HepG2 (cell line): ENCODE measurements around the gene SPINK4. TPM values are rescaled to one million over a fixed set of nuclear protein-coding genes. Genes with fewer than 3 reads are reported as not detected.

Source experiments
- ATAC-seq: fragments of 200-7000 bp; cut with Tn5 transposase; 3 replicates; pipeline ENCODE4 v1.9.1; 2020; ENCODE audit warnings: mild to moderate bottlenecking, moderate library complexity
- BruUV-seq: library from RNA; stranded (reverse); fragments of 400-500 nt; replicated peaks from 2 replicates; lab custom pipeline; 2021; lab: Mats Ljungman, UMichigan
- CTCF ChIA-PET: fragments of 300-600 bp; formaldehyde crosslinking; extraction: SDS; loops from one replicate; lab custom pipeline; 2021; ENCODE audit warnings: low total read pairs, inconsistent platforms, low intra/inter-chr PET ratio; lab: Yijun Ruan, JAX
- POLR2A ChIA-PET: fragments of 350-600 bp; sonication (Branson Sonifier 250); formaldehyde crosslinking; loops from one replicate; lab custom pipeline; 2020; ENCODE audit warnings: antibody characterized with exemption, inconsistent platforms; lab: Yijun Ruan, JAX
- DNase-seq: peaks from one replicate; pipeline ENCODE4 v3.0.0-alpha.2; 2015; ENCODE audit warnings: low spot score
- FAIRE-seq: peaks from 3 replicates; lab custom pipeline; 2011; peaks lifted over from hg19 to GRCh38; lab: Jason Lieb, UNC
- H2AFZ ChIP-seq: one replicate; pipeline ENCODE4 v1.6.1; 2011; ENCODE audit warnings: low read length, inconsistent platforms
- H3K27ac ChIP-seq: fragments of 300-600 bp; 3 replicates; pipeline ENCODE4 v1.8.0; 2011; ENCODE audit warnings: mixed run types, mild to moderate bottlenecking, mixed read lengths, low read length, inconsistent platforms; ENCODE audit not compliant: insufficient read depth; ENCODE audit errors: extremely low read length
- H3K27me3 ChIP-seq, 2 experiments: fragments of 200-600 bp in 1 of 2; 2 replicates in 1 of 2; 3 replicates in 1 of 2; pipeline versions ENCODE4 v1.6.0 to v1.8.0; 2011; ENCODE audit warnings: low read length in 2 of 2, mild to moderate bottlenecking in 2 of 2, moderate library complexity in 2 of 2, inconsistent platforms in 1 of 2; ENCODE audit not compliant: insufficient read depth in 2 of 2, control insufficient read depth in 1 of 2
- H3K36me3 ChIP-seq, 2 experiments: fragments of 200-600 bp in 1 of 2; replicated peaks in 1 of 2; 2 replicates in 1 of 2; 3 replicates in 1 of 2; pipeline versions ENCODE4 v1.5.1 to v1.8.0; 2011; ENCODE audit warnings: low read length in 2 of 2, inconsistent platforms in 1 of 2; ENCODE audit not compliant: insufficient read depth in 2 of 2, control insufficient read depth in 1 of 2
- H3K4me1 ChIP-seq: 2 replicates; pipeline ENCODE4 v1.5.1; 2012; ENCODE audit warnings: low read length, inconsistent platforms; ENCODE audit not compliant: insufficient read depth
- H3K4me2 ChIP-seq: 2 replicates; pipeline ENCODE4 v1.6.0; 2011; ENCODE audit warnings: low read depth, low read length, inconsistent platforms
- H3K4me3 ChIP-seq, 3 experiments: fragments of 200-600 bp in 1 of 3; sonication (generic), shearing (Covaris generic) in 1 of 3; replicated peaks in 1 of 3; 2 replicates each; pipeline ENCODE4 v1.5.1; 2011 to 2016; ENCODE audit warnings: low read length in 3 of 3, inconsistent platforms in 2 of 3, low read depth in 2 of 3, mild to moderate bottlenecking in 2 of 3, control low read depth in 1 of 3, mixed read lengths in 1 of 3; ENCODE audit not compliant: insufficient read depth in 1 of 3
- H3K79me2 ChIP-seq: one replicate; pipeline ENCODE4 v1.6.1; 2011; ENCODE audit warnings: low read length, inconsistent platforms; ENCODE audit not compliant: insufficient read depth
- H3K9ac ChIP-seq: 2 replicates; pipeline ENCODE4 v1.6.0; 2011; ENCODE audit warnings: mild to moderate bottlenecking, low read depth, low read length, inconsistent platforms; ENCODE audit not compliant: insufficient read depth
- H3K9me3 ChIP-seq: 2 replicates; pipeline ENCODE4 v1.5.1; 2012; ENCODE audit warnings: mild to moderate bottlenecking, low read length
- H4K20me1 ChIP-seq: 2 replicates; pipeline ENCODE4 v1.6.0; 2011; ENCODE audit warnings: inconsistent platforms, mild to moderate bottlenecking, low read length, moderate library complexity; ENCODE audit not compliant: insufficient read depth
- ARID3A ChIP-seq: IDR thresholded peaks from 2 replicates; pipeline ENCODE4 v1.6.1; 2012; ENCODE audit warnings: low read depth, low read length, improper control_type of control experiment
- CBFB ChIP-seq: sonication (generic); formaldehyde crosslinking; IDR thresholded peaks from 2 replicates; pipeline ENCODE4 v1.4.0; 2020; ENCODE audit warnings: missing genetic modification reagents
- DDIT3 ChIP-seq: sonication (generic); formaldehyde crosslinking; IDR thresholded peaks from 2 replicates; pipeline ENCODE4 v1.4.0; 2020; ENCODE audit warnings: mild to moderate bottlenecking, missing genetic modification reagents
- GATA4 ChIP-seq: sonication (generic); IDR thresholded peaks from 2 replicates; pipeline ENCODE4 v1.6.1; 2016; ENCODE audit warnings: antibody characterized with exemption, low read depth, borderline replicate concordance
- HMG20A ChIP-seq: IDR thresholded peaks from 2 replicates; pipeline ENCODE4 v1.6.1; 2016; ENCODE audit warnings: borderline replicate concordance
- ISL2 ChIP-seq: sonication (generic); formaldehyde crosslinking; IDR thresholded peaks from 2 replicates; pipeline ENCODE4 v1.5.0; 2020; ENCODE audit warnings: missing genetic modification reagents
- MYPOP ChIP-seq: sonication (generic); formaldehyde crosslinking; IDR thresholded peaks from 2 replicates; pipeline ENCODE4 v1.8.1; 2023; ENCODE audit warnings: mild to moderate bottlenecking, moderate library complexity, missing genetic modification reagents
- PAF1 ChIP-seq: IDR thresholded peaks from 2 replicates; pipeline ENCODE4 v1.6.1; 2016; ENCODE audit warnings: missing genetic modification reagents, missing compliant biosample characterization
- PBX2 ChIP-seq: IDR thresholded peaks from 2 replicates; pipeline ENCODE4 v1.6.1; 2016; ENCODE audit warnings: control low read depth
- RARA ChIP-seq: IDR thresholded peaks from 2 replicates; pipeline ENCODE4 v1.6.1; 2016; ENCODE audit warnings: missing genetic modification reagents, missing compliant biosample characterization
- SRY ChIP-seq: sonication (generic); formaldehyde crosslinking; IDR thresholded peaks from 2 replicates; pipeline ENCODE4 v1.8.0; 2022; ENCODE audit warnings: mild to moderate bottlenecking, missing genetic modification reagents
- UBTF ChIP-seq: sonication (generic); formaldehyde crosslinking; IDR thresholded peaks from 2 replicates; pipeline ENCODE4 v1.4.0; 2020; ENCODE audit warnings: mild to moderate bottlenecking, missing genetic modification reagents
- ZMAT3 ChIP-seq: sonication (generic); formaldehyde crosslinking; conservative IDR thresholded peaks from 2 replicates; pipeline ENCODE4 v1.7.0; 2021; ENCODE audit warnings: missing genetic modification reagents
- ZNF513 ChIP-seq: sonication (generic); formaldehyde crosslinking; conservative IDR thresholded peaks from 2 replicates; pipeline ENCODE4 v1.5.0; 2020; ENCODE audit warnings: missing genetic modification reagents
- ZNF569 ChIP-seq: sonication (generic); formaldehyde crosslinking; IDR thresholded peaks from 2 replicates; pipeline ENCODE4 v1.5.0; 2020; ENCODE audit warnings: mild to moderate bottlenecking, missing genetic modification reagents, moderate library complexity, borderline replicate concordance
- ZNF576 ChIP-seq: sonication (generic); formaldehyde crosslinking; IDR thresholded peaks from 2 replicates; pipeline ENCODE4 v1.4.0; 2020; ENCODE audit warnings: mild to moderate bottlenecking, missing genetic modification reagents
- WGBS: methylation state at CpG from one replicate; pipeline ENCODE4 v1.1.6; 2017; ENCODE audit warnings: low lambda C conversion rate; 5-methylcytosine and 5-hydroxymethylcytosine counted together
- in situ Hi-C: cut with HindIII; loops from 2 replicates; pipeline ENCODE4 v1.10.0; 2017; ENCODE audit warnings: low pct_unique_long_range_greater_than_20kb; ENCODE audit not compliant: extremely low pct_ligation_motif_present
- intact Hi-C: fragments of 100-400 bp; cut with micrococcal nuclease; formaldehyde crosslinking; loops from one replicate; pipeline ENCODE4 v1.10.0; 2022; ENCODE audit not compliant: unreplicated experiment
- polyA plus RNA-seq, 8 experiments: library from polyadenylated mRNA; depleted of rRNA in 3 of 8; stranded (reverse) in 7 of 8; unstranded in 1 of 8; fragments of >200 nt; fragmentation: Illumina TruSeq in 4 of 8; extraction: Trizol in 4 of 8; gene quantifications; 2 replicates each; pipeline versions ENCODE4 v1.2.1 to v1.2.3, GENCODE V29; 2011 to 2016; ENCODE audit warnings: low read depth in 4 of 8, missing spikeins in 1 of 8, mixed read lengths in 1 of 8; ENCODE audit not compliant: insufficient read depth in 1 of 8
- total RNA-seq, 5 experiments: library from RNA; depleted of rRNA; stranded (reverse); fragments of >200 nt; fragmentation: Illumina TruSeq; extraction: Trizol; gene quantifications; 2 replicates each; pipeline ENCODE4 v1.2.3, GENCODE V29; 2016; ENCODE audit warnings: low read depth in 1 of 5

Gene SPINK4
- total and polyA plus RNA-seq, 2 of the 13 experiments (the other 11 are each of a cell fraction or from before 2014, with no cell fraction given): 0.53 to 3.4 TPM

- Histone ChIP-seq H3K79me2 (no peaks in the 10 kb centered on the region), H3K9me3 (no peaks in the 10 kb centered on the region), H3K36me3 (no peaks in the 10 kb centered on the region), H3K4me2 (no peak overlapping the region), H4K20me1 (no peaks in the 10 kb centered on the region), H3K27me3 (no peaks in the 10 kb centered on the region; a peak in 3 of 5 replicates), H3K4me3 (no peak overlapping the region), H3K27ac (no peak overlapping the region), H2AFZ (no peak overlapping the region), H3K9ac (no peak overlapping the region), H3K4me1 (peaks cover 47% of the 10 kb centered on the region)
- intact Hi-C loops: loop anchor here (5.0 kb wide), 1 partner anchor 34 kb away; the partner anchor contains the start of gene BAG1
- no peak for FAIRE-seq
- DNase-seq: no peak
- CTCF ChIA-PET: interaction anchor here (1.2 kb wide), 1 partner anchor 36 kb away, joined by 4 read pairs; the partner anchor contains the start of genes BAG1 and CHMP5
- TF ChIP-seq DDIT3 (CRISPR knock-in tag) (no peak), ZNF576 (CRISPR knock-in tag) (no peak), CBFB (CRISPR knock-in tag) (no peak), ISL2 (no peak), ZMAT3 (no peak), RARA (CRISPR knock-in tag) (no peak), ARID3A (no peak), HMG20A (CRISPR knock-in tag) (no peak), PBX2 (CRISPR knock-in tag) (no peak), PAF1 (CRISPR knock-in tag) (no peak), MYPOP (no peak), ZNF513 (no peak), SRY (CRISPR knock-in tag) (no peak), UBTF (no peak), GATA4 (no peak), ZNF569 (CRISPR knock-in tag) (no peak)
- BruUV-seq: no TSS peak
- POLR2A ChIA-PET: no interaction called here
- 30% methylated on average over 2 of the region's 4 CpGs for WGBS
- in situ Hi-C loops: loop anchor here (5.0 kb wide), 1 partner anchor 146 kb away; no protein-coding TSS in a partner anchor
- no peak for ATAC-seq
Observed at GRCh38 chr9:33228606-33229005, 11.4 kb upstream of the SPINK4 start.
